HUES48 (cell line): ENCODE results near the gene PTPN5.

Source experiments
- H3K27ac ChIP-seq: one replicate; pipeline ENCODE4 v1.7.0; 2013; ENCODE audit warnings: low read depth, low read length, inconsistent platforms
- H3K27me3 ChIP-seq: 2 replicates; pipeline ENCODE4 v1.6.1; 2013; ENCODE audit warnings: mild to moderate bottlenecking, low read length; ENCODE audit not compliant: control insufficient read depth, insufficient read depth
- H3K36me3 ChIP-seq: 2 replicates; pipeline ENCODE4 v1.6.1; 2013; ENCODE audit warnings: low read length; ENCODE audit not compliant: control insufficient read depth, insufficient read depth
- H3K4me1 ChIP-seq: 2 replicates; pipeline ENCODE4 v1.6.1; 2013; ENCODE audit warnings: mild to moderate bottlenecking, low read length; ENCODE audit not compliant: control insufficient read depth, insufficient read depth
- H3K4me3 ChIP-seq: 2 replicates; pipeline ENCODE4 v1.5.1; 2013; ENCODE audit warnings: mild to moderate bottlenecking, low read depth, low read length
- H3K9ac ChIP-seq: 2 replicates; pipeline ENCODE4 v1.6.1; 2013; ENCODE audit warnings: mild to moderate bottlenecking, low read depth, low read length, moderate library complexity
- H3K9me3 ChIP-seq: 2 replicates; pipeline ENCODE4 v1.6.1; 2013; ENCODE audit warnings: low read length; ENCODE audit not compliant: control insufficient read depth, insufficient read depth

Gene PTPN5

GRCh38 chr11:18757811-18758210 lies 33.8 kb downstream of the PTPN5 start:
- Histone ChIP-seq H3K4me3 (no peak overlapping the region), H3K27me3 (no peaks in the 10 kb centered on the region), H3K9ac (no peak overlapping the region), H3K36me3 (no peaks in the 10 kb centered on the region), H3K9me3 (no peaks in the 10 kb centered on the region), H3K27ac (no peak overlapping the region), H3K4me1 (no peaks in the 10 kb centered on the region)

DNA sequence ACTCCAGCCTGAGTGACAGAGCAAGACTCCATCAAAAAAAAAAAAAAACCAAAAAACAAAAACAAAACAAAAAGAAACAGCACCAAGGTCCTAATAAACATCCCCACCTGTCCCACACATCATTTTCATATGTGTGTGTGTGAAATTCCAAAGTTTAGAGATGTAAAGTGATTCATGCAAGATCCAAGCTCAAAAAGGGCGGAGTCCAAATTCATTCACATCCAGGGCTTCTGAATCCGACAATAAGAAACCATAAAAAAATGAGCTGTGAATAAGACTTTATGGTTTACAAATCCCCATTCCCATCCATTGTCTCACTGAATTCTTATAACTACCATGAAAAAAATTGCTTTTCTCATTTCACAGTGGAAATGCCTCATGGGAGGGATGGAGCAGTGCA lies 34.7 kb downstream of the PTPN5 start:
- Histone ChIP-seq H3K27ac (no peak overlapping the region), H3K9ac (no peak overlapping the region), H3K36me3 (no peaks in the 10 kb centered on the region), H3K4me3 (no peak overlapping the region), H3K9me3 (no peaks in the 10 kb centered on the region), H3K27me3 (no peaks in the 10 kb centered on the region), H3K4me1 (no peaks in the 10 kb centered on the region)

DNA sequence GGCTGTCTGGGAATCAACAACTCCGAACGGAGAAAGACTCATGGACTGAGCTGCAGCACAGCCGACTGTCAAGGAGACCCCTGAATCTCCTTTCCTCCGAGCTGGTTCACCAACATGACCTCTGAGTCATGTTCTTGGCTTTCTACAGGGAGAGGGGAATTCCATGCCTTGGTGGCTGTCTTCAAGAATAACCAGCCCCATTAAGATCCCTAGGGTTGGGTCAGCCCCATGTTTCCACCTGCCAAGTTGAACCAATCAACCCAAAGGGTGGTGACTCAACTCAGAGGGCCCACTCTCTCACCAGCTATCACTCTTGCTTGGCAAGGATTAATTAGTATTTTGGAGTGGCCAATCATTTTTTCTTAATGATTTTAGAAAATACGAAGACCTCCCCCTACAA lies 37.3 kb downstream of the PTPN5 start:
- Histone ChIP-seq H3K27me3 (no peaks in the 10 kb centered on the region), H3K9me3 (no peaks in the 10 kb centered on the region), H3K27ac (no peak overlapping the region)

GRCh38 chr11:18752502-18752901 lies 39.1 kb downstream of the PTPN5 start:
- no peak overlapping the region for H3K27ac ChIP-seq
- no peaks in the 10 kb centered on the region for H3K36me3 ChIP-seq
- no peak overlapping the region for H3K4me3 ChIP-seq
- H3K4me1 ChIP-seq = peaks cover 6% of the 10 kb centered on the region; the same call in 1 of the 2 replicates
- H3K9me3 ChIP-seq = no peaks in the 10 kb centered on the region
- H3K9ac ChIP-seq = no peak overlapping the region
- no peaks in the 10 kb centered on the region for H3K27me3 ChIP-seq

More for the DNA sequence above, 37.3 kb downstream of the PTPN5 start:
- H3K36me3 ChIP-seq = no peaks in the 10 kb centered on the region
- peaks cover 6% of the 10 kb centered on the region; the same call in 1 of the 2 replicates for H3K4me1 ChIP-seq
- H3K4me3 ChIP-seq = no peak overlapping the region
- H3K9ac ChIP-seq = no peak overlapping the region

DNA sequence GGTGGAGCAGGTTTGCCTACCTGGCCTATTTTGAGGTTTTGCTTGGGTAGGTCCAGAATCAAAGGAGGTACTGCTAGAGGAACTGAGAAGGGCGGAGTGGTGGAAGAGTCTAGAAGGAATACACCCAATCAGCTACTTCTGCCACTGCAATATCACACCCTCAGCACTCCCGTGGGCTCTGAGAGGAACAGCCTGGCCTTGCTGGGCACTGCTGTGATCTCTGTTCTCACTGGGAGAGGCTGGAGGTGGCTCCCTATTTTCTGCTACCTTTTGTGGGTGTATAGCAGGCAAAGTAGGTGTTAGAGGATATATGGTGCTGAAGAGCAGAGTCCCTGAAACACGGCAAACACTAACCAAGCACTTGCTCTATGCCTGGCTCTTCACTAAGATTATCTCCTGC lies 40.7 kb downstream of the PTPN5 start:
- Histone ChIP-seq H3K4me1 (peaks cover 6% of the 10 kb centered on the region; the same call in 1 of the 2 replicates), H3K9me3 (no peaks in the 10 kb centered on the region), H3K9ac (no peak overlapping the region), H3K27ac (no peak overlapping the region), H3K4me3 (no peak overlapping the region), H3K27me3 (no peaks in the 10 kb centered on the region), H3K36me3 (no peaks in the 10 kb centered on the region)

- Histone ChIP-seq H3K4me1 (peaks cover 6% of the 10 kb centered on the region; the same call in 1 of the 2 replicates), H3K9me3 (no peaks in the 10 kb centered on the region), H3K4me3 (no peak overlapping the region), H3K27me3 (no peaks in the 10 kb centered on the region), H3K36me3 (no peaks in the 10 kb centered on the region), H3K27ac (peak overlapping the region; percentile 56), H3K9ac (no peak overlapping the region)
Measured at GRCh38 chr11:18749681-18750319, 41.8 kb downstream of the PTPN5 start.

DNA sequence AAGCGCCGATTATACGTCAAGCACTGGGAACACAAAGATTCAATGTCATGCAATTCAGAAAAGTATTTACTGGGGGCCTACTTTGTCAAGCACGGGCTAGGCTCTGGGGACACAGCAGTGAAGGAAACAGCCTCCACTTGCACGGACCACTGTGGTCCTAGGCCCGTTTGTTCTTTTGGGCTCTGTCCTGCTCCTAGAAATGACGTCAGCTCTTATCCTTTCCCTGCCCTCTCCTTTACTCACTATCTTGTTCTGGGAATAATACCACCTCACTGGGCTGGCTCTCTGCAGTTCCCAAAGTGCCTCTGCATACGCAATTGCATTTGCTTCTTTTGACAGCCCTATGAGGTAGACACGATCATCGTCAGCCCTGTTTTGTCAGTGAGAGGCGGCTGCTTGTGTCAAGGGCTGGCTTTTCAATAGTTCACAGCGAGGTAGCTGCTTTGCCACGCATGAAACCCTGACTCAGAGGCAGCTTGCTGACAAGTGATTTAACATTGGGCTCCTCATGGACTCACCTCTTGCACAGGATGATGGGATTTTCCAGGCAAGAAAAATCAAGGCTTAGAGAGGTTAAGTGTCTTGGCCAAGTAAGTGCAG lies 42.7 kb downstream of the PTPN5 start:
- no peak overlapping the region for H3K9ac ChIP-seq
- H3K27me3 ChIP-seq = no peaks in the 10 kb centered on the region
- H3K9me3 ChIP-seq = no peaks in the 10 kb centered on the region
- H3K36me3 ChIP-seq = no peaks in the 10 kb centered on the region
- no peak overlapping the region for H3K27ac ChIP-seq
- H3K4me1 ChIP-seq = peaks cover 6% of the 10 kb centered on the region; the same call in 1 of the 2 replicates
- H3K4me3 ChIP-seq = no peak overlapping the region

GRCh38 chr11:18745251-18745650 lies 46.3 kb downstream of the PTPN5 start:
- Histone ChIP-seq H3K27me3 (no peaks in the 10 kb centered on the region), H3K27ac (no peak overlapping the region), H3K4me1 (peaks cover 6% of the 10 kb centered on the region; the same call in 1 of the 2 replicates), H3K36me3 (no peaks in the 10 kb centered on the region), H3K9ac (no peak overlapping the region), H3K4me3 (no peak overlapping the region), H3K9me3 (no peaks in the 10 kb centered on the region)

DNA sequence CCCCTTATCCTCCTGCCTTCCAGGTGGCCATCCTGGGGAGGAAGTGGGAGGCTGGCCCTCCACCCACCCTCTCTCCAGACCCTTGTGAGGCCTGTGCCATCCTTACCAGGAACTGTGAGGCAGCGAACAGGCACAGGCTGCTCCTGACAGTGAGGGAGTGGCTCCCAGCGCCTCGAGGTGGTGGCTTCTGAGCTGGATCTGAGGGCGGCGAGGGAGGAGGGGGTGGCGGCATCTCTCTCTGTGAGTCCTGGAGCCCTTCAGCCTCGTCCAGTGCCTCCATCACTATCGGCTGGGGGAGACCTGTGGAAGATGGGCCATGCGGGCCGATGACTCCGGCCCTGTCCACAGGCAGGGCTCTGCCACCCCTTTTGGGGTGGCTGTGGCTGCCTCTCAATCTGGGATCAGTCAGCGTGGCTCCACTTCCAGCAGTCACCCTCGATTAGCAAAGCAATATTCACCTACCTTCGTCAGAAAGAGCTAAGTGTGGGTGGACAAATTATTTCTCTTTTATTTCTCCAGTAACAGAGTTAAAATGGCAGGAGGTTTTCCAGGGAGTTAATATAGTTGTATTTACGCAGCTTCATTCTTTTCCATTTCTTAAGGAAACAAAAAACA lies 47.6 kb downstream of the PTPN5 start:
- H3K27me3 ChIP-seq = no peaks in the 10 kb centered on the region
- no peak overlapping the region for H3K4me3 ChIP-seq
- no peaks in the 10 kb centered on the region for H3K4me1 ChIP-seq
- H3K9me3 ChIP-seq = no peaks in the 10 kb centered on the region
- no peaks in the 10 kb centered on the region for H3K36me3 ChIP-seq
- no peak overlapping the region for H3K27ac ChIP-seq
- no peak overlapping the region for H3K9ac ChIP-seq

DNA sequence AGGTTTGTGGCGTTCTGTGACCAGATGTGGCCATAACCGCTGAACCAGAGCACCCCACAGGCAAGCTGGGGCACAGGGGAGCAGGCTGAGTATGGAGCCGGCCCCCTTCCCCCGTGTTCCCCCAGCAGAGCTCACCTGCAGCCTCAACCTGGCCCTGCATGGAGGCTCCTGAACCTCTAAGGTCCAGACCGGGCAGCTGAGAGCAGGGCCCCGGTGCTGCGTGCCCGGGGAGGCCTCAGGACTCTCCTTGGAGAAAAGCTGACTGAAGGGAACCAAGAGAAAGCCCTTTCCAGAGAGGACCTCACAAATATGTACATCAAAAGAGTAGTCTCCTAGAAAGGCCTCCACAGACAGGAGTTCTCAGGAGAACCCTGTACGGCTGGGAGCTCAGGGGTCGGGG lies 48.2 kb downstream of the PTPN5 start:
- Histone ChIP-seq H3K4me1 (no peaks in the 10 kb centered on the region), H3K27ac (no peak overlapping the region), H3K36me3 (no peaks in the 10 kb centered on the region), H3K9me3 (no peaks in the 10 kb centered on the region), H3K4me3 (no peak overlapping the region), H3K27me3 (no peaks in the 10 kb centered on the region), H3K9ac (no peak overlapping the region)

- Histone ChIP-seq H3K9me3 (no peaks in the 10 kb centered on the region), H3K4me3 (no peak overlapping the region), H3K36me3 (no peaks in the 10 kb centered on the region), H3K4me1 (no peaks in the 10 kb centered on the region), H3K27ac (no peak overlapping the region), H3K9ac (no peak overlapping the region), H3K27me3 (no peaks in the 10 kb centered on the region)
Measured at GRCh38 chr11:18741783-18742182, 49.8 kb downstream of the PTPN5 start.
